GM19025 (cell line): Measurements from ENCODE around the gene CHD1L.
A peak's percentile ranks its signal among the peaks of the same experiment; 100 is the strongest.
"Not testable (repeated sequence)": the region's sequence is repeated elsewhere in the genome, so short reads cannot be mapped to it uniquely, and the experiment has no call there.

Experiments used
- ATAC-seq: cut with Tn5 transposase; IDR thresholded peaks from one replicate; pipeline ENCODE4 v1.9.1; 2021; ENCODE audit warnings: mild to moderate bottlenecking, low read depth, moderate library complexity; ENCODE audit not compliant: unreplicated experiment

The CHD1L gene

GRCh38 chr1:147231032-147231431 is 11.5 kb upstream of the CHD1L start:
- ATAC-seq = not testable (repeated sequence)

- ATAC-seq = not testable (repeated sequence)
Observed at GRCh38 chr1:147233903-147234302, 8.6 kb upstream of the CHD1L start.

GRCh38 chr1:147235822-147236221 is 6.7 kb upstream of the CHD1L start:
- no peak for ATAC-seq

GRCh38 chr1:147236448-147236847 is 6.0 kb upstream of the CHD1L start:
- no peak for ATAC-seq

GRCh38 chr1:147236959-147237791 is 5.3 kb upstream of the CHD1L start:
- ATAC-seq = no peak

- ATAC-seq = no peak
Observed at GRCh38 chr1:147238053-147238902, 4.2 kb upstream of the CHD1L start.

- no peak for ATAC-seq
Observed at GRCh38 chr1:147238925-147239820, 3.3 kb upstream of the CHD1L start.

- not testable (repeated sequence) for ATAC-seq
Observed at GRCh38 chr1:147240131-147240721, 2.3 kb upstream of the CHD1L start.

- no peak for ATAC-seq
Observed at GRCh38 chr1:147241934-147242448, 493 bp upstream of the CHD1L start.

GRCh38 chr1:147243228-147243685 is 773 bp downstream of the CHD1L start:
- ATAC-seq = peak; percentile 3

GRCh38 chr1:147243841-147244240 is 1.4 kb downstream of the CHD1L start:
- no peak for ATAC-seq

GRCh38 chr1:147245129-147245528 is 2.6 kb downstream of the CHD1L start:
- ATAC-seq = no peak

- ATAC-seq = no peak
Observed at GRCh38 chr1:147245586-147246021, 3.1 kb downstream of the CHD1L start.

GRCh38 chr1:147246044-147246690 is 3.7 kb downstream of the CHD1L start:
- ATAC-seq = no peak

GRCh38 chr1:147246910-147247655 is 4.6 kb downstream of the CHD1L start:
- ATAC-seq = no peak

- no peak for ATAC-seq
Observed at GRCh38 chr1:147247656-147248238, 5.3 kb downstream of the CHD1L start.

GRCh38 chr1:147252540-147252939 is 10.1 kb downstream of the CHD1L start:
- no peak for ATAC-seq

GRCh38 chr1:147260956-147261355 is 18.5 kb downstream of the CHD1L start:
- no peak for ATAC-seq
